Mucosa of rectum (tissue), 2 donors: ENCODE measurements around the gene C15orf62.

Experiments used
- H3K27ac ChIP-seq, 2 donors: one replicate each; pipeline ENCODE4 v1.7.0; 2013; ENCODE audit warnings: inconsistent platforms in 2 of 2, low read depth in 2 of 2, low read length in 2 of 2
- H3K27me3 ChIP-seq, 2 donors: one replicate each; pipeline ENCODE4 v1.7.0; 2013; ENCODE audit warnings: low read length in 2 of 2; ENCODE audit not compliant: control insufficient read depth in 2 of 2, insufficient read depth in 2 of 2
- H3K36me3 ChIP-seq, 2 donors: one replicate each; pipeline ENCODE4 v1.7.0; 2013; ENCODE audit warnings: low read length in 2 of 2; ENCODE audit not compliant: control insufficient read depth in 2 of 2, insufficient read depth in 2 of 2
- H3K4me1 ChIP-seq, 2 donors: one replicate each; pipeline ENCODE4 v1.7.0; 2013; ENCODE audit warnings: low read length in 2 of 2, mild to moderate bottlenecking in 1 of 2; ENCODE audit not compliant: control insufficient read depth in 2 of 2, insufficient read depth in 2 of 2
- H3K4me3 ChIP-seq, 2 donors: one replicate each; pipeline ENCODE4 v1.7.0; 2013; ENCODE audit warnings: low read length in 2 of 2
- H3K9ac ChIP-seq, 2 donors: one replicate each; pipeline ENCODE4 v1.7.0; 2013; ENCODE audit warnings: low read length in 2 of 2, low read depth in 1 of 2, mild to moderate bottlenecking in 1 of 2
- H3K9me3 ChIP-seq, 2 donors: one replicate each; pipeline ENCODE4 v1.7.0; 2013; ENCODE audit warnings: low read length in 2 of 2; ENCODE audit not compliant: control insufficient read depth in 2 of 2
- donor health status: healthy.
- donor health status: Normal muscosa, but diverticular disease.

C15orf62 gene, protein sequence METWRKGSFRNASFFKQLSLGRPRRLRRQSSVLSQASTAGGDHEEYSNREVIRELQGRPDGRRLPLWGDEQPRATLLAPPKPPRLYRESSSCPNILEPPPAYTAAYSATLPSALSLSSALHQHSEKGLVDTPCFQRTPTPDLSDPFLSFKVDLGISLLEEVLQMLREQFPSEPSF

DNA sequence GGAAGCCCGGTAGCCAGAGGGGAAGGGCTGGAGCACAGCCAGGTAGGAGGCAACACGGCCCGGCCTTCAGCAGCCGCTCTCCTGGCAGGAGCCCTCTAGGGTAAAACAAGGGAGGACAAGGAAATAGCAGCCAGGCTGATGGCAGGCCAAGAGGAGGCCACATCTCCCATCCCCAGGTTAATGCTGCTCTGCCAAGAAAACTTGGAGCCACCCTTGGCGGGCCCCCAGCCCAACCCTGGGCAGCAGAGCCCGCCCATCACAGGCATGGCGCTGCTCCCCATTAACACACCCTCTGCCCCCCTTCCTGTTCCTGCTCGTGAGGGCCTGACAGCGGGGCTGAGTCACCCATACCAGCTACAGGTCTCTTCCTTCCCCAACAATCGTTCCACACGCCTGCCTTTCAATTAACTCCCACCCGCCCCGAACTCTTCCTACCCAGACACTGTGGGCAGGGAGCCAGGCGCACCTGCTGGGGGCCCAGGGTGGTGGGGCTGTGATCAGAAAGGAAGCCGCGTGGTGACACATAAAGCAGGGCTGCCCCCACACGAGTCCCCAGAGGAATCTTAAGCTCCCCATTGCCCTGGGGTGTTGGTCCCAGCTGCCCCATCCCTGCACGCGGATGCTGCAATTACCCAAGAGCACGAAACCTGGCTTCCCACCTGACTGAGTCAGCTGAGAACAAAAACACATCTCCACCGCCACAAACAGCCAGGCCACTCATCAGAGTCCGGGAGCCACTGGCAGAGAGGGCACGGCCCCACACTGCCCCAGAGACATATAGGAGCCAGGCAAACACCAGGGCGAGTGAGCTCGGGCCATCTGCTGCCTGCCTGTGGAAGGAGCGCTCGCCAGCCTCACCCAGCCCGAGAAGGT is at the start of gene C15orf62:
TSS of gene C15orf62 (plus strand) at position 707 of the 873 bp plus-strand sequence. CDS start 516 bp downstream, outside the sequence.
- H3K27me3 ChIP-seq: no peaks in the 10 kb centered on the region
- peak within 1 kb of the TSS; percentile 47 to 59 for H3K9ac ChIP-seq
- H3K27ac ChIP-seq: peak within 1 kb of the TSS; percentile 86 to 89
- H3K4me1 ChIP-seq: peaks cover 39 to 48% of the 10 kb centered on the region in 2 donors
- peaks cover 18% of the 10 kb centered on the region in 2 donors for H3K36me3 ChIP-seq
- H3K4me3 ChIP-seq: peak within 1 kb of the TSS in 1 of 2 donors; percentile 30
- H3K9me3 ChIP-seq: no peaks in the 10 kb centered on the region

DNA sequence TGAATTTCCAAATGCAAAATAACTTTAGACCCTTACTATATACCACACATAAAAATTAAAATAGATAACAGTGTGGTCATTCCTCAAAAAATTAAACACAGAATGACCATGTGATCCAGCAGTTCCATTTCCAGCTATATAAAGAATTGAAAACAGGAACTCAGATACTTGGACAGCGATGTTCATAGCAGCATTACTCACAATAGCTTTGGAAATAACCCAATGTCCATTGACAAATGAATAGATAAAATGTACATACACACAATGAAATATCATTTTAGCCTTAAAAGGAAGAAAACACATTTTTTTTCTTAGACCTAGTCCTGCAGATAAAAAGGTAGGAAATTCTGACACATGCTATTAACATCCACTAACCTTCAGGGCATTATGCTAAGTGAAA is 48.1 kb upstream of the C15orf62 start:
- H3K4me3 ChIP-seq: no peak overlapping the region
- no peaks in the 10 kb centered on the region for H3K27me3 ChIP-seq
- H3K27ac ChIP-seq: no peak overlapping the region
- no peak overlapping the region for H3K9ac ChIP-seq
- no peaks in the 10 kb centered on the region for H3K9me3 ChIP-seq
- H3K36me3 ChIP-seq: no peaks in the 10 kb centered on the region
- no peaks in the 10 kb centered on the region for H3K4me1 ChIP-seq

DNA sequence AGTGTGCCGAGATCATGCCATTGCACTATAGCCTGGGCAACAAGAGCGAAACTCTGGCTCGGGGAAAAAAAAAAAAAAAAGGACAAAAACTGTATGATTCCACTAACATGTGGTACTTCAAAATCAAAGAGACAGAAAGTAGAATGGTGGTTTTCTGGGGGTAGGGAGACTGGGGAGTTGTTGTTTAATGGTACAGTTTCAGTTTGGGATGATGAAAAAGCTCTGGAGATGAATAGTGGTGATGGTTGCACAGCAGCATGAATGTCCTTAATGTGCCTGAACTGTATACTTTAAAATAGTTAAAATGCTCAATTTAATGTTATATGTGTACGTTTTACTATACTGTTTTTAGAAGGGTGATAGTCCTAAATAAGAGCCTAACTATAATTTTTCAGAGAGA is 47.4 kb upstream of the C15orf62 start:
- no peaks in the 10 kb centered on the region for H3K4me1 ChIP-seq
- H3K27ac ChIP-seq: no peak overlapping the region
- no peaks in the 10 kb centered on the region for H3K27me3 ChIP-seq
- H3K4me3 ChIP-seq: no peak overlapping the region
- no peaks in the 10 kb centered on the region for H3K9me3 ChIP-seq
- H3K36me3 ChIP-seq: no peaks in the 10 kb centered on the region
- H3K9ac ChIP-seq: no peak overlapping the region

DNA sequence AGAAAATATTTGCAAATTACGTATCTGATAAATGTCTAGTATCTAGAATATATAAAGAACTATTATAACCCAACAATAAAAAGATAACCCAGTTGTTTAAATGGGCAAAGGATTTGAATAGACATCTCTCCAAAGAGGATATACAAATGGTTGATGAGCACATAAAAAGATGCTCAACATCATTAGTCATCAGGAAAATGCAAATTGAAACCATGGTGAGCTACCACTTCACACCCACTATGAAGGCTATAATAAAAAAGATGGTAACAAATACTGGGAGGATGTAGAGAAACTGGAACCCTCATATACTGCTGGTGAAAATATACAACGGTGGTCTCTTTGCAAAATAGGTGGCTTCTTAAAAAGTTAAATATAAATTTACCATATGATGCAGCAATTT is 46.8 kb upstream of the C15orf62 start:
- no peaks in the 10 kb centered on the region for H3K4me1 ChIP-seq
- H3K9ac ChIP-seq: no peak overlapping the region
- no peaks in the 10 kb centered on the region for H3K27me3 ChIP-seq
- H3K36me3 ChIP-seq: no peaks in the 10 kb centered on the region
- no peaks in the 10 kb centered on the region for H3K9me3 ChIP-seq
- H3K4me3 ChIP-seq: no peak overlapping the region
- H3K27ac ChIP-seq: no peak overlapping the region

DNA sequence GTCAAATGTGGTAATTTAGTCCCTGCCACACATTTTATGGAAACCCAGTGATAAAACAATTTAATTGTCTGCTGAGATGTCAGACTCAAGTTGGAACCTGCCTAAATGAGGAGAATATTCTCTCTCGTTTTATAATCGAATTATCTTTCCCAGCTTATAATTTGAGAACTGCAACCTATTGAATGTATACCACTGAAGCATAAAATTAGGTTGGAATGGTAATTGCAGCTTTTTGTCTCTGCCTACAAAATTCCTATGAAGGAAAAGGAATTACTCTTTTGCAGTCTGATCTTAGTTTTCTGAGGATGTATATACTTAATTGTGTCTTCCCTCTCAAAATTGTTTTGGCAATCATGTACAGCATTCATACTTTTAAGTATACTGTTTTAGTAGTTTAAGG is 45.9 kb upstream of the C15orf62 start:
- H3K9ac ChIP-seq: no peak overlapping the region
- no peaks in the 10 kb centered on the region for H3K9me3 ChIP-seq
- H3K4me1 ChIP-seq: no peaks in the 10 kb centered on the region
- H3K36me3 ChIP-seq: peaks cover 0 to 5% of the 10 kb centered on the region in 2 donors
- H3K27me3 ChIP-seq: no peaks in the 10 kb centered on the region
- no peak overlapping the region for H3K4me3 ChIP-seq
- H3K27ac ChIP-seq: no peak overlapping the region

DNA sequence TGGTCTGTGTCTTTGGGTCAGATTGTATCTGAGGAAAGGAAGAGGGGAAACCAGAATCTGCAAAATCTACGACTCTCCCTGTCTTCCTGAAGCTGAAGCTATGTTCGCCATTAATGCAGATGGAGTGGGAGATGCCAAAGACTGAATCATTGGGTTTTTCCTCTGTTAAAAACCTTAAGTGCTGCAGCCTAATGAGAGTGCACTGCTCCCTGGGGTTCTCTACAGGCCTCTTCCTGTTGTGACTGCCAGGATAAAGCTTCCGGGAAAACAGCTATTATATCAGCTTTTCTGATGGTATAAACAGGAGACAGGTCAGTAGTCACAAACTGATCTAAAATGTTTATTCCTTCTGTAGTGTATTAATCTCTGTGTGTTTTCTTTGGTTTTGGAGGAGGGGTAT is 38.7 kb upstream of the C15orf62 start:
- Histone ChIP-seq H3K9ac (no peak overlapping the region), H3K36me3 (peaks cover 16 to 23% of the 10 kb centered on the region in 2 donors), H3K9me3 (no peaks in the 10 kb centered on the region), H3K27ac (no peak overlapping the region), H3K4me1 (no peaks in the 10 kb centered on the region), H3K27me3 (no peaks in the 10 kb centered on the region), H3K4me3 (no peak overlapping the region)

DNA sequence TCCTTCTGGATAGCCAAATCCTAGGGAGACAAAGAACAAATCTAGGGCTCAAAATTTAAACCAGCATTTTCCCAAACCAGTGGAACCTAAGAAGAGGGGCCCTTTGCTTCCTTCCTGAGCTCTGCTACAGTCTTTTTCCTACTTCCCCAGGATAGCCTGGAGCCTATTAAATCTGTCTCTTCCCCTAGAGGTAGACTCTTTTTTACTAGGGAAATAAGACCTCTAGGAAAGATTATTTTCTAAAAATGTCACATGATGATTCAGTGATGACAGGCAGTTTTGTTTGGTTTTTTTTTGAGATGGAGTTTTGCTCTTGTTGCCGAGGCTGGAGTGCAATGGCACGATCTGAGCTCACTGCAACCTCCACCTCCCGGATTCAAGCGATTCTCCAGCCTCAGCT is 33.2 kb upstream of the C15orf62 start:
- H3K4me3 ChIP-seq: no peak overlapping the region
- peaks cover 44 to 55% of the 10 kb centered on the region in 2 donors for H3K36me3 ChIP-seq
- H3K9ac ChIP-seq: no peak overlapping the region
- H3K4me1 ChIP-seq: no peaks in the 10 kb centered on the region
- H3K27ac ChIP-seq: no peak overlapping the region
- no peaks in the 10 kb centered on the region for H3K27me3 ChIP-seq
- no peaks in the 10 kb centered on the region for H3K9me3 ChIP-seq

DNA sequence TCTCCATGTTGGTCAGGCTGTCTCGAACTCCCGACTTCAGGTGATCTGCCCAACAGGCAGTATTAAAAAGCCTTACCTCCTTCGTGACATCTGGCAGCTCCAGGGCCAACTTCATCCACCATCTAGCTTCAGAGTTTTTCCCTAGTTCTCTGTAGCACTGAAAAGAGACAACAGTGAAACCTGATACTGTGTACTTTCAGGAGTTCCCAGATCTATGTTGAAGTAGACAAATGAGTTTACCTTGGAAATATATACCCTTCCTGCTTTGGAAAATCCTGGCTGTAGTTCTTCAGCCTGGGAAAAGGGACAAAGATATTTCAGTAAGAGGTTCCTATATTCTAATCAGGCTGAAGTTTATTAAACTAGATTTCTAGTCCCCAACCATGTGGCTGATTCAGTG is 32.7 kb upstream of the C15orf62 start:
- peaks cover 41 to 50% of the 10 kb centered on the region in 2 donors for H3K36me3 ChIP-seq
- H3K9me3 ChIP-seq: no peaks in the 10 kb centered on the region
- H3K27me3 ChIP-seq: no peaks in the 10 kb centered on the region
- no peak overlapping the region for H3K4me3 ChIP-seq
- no peak overlapping the region for H3K27ac ChIP-seq
- no peaks in the 10 kb centered on the region for H3K4me1 ChIP-seq
- H3K9ac ChIP-seq: no peak overlapping the region

DNA sequence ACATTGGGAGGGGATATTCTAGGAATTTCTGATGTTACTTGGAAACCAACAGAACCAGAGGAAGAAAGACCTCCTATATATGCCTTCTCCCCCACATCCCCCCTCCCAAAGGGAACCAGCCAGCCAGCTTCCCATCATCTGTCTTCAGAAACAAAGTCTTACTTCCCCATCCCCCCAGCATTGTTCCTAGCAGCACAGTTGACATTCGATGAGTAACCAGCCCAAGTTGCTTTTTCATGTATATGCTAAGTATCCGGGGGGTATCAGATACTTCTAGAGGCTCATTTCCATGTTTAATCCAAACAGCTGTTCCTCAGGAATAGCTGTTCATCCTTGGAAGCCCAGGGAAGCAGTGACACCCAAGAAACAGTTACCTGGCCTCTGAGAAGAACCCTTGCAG is 30.7 kb upstream of the C15orf62 start:
- no peak overlapping the region for H3K27ac ChIP-seq
- H3K9ac ChIP-seq: no peak overlapping the region
- no peaks in the 10 kb centered on the region for H3K9me3 ChIP-seq
- no peaks in the 10 kb centered on the region for H3K4me1 ChIP-seq
- no peaks in the 10 kb centered on the region for H3K27me3 ChIP-seq
- H3K4me3 ChIP-seq: no peak overlapping the region
- H3K36me3 ChIP-seq: peaks cover 55 to 65% of the 10 kb centered on the region in 2 donors

DNA sequence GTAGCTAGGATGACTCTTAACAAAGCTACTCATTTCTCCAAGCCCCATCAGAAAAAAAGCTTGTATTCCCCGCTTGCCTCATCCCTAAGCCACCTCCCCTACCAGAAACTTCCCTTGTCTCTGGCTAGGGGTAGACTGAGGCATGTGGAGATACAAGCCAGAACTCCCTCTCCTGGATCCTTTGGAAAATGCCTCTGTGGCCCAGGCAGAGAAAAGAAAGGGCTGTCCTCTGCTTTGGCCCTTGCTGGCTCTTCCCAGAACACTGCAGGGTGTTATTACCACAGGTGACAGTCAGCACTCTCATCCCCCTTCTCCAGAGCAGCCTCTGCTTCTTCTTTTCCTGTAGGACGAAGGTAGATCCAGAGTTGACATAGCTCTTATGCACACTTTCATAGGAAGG is 29.9 kb upstream of the C15orf62 start:
- Histone ChIP-seq H3K4me3 (no peak overlapping the region), H3K4me1 (no peaks in the 10 kb centered on the region), H3K36me3 (peaks cover 59 to 71% of the 10 kb centered on the region in 2 donors), H3K9me3 (no peaks in the 10 kb centered on the region), H3K9ac (no peak overlapping the region), H3K27me3 (no peaks in the 10 kb centered on the region), H3K27ac (no peak overlapping the region)
